Suppressor macrophage treated with lipopolysaccharide for 4 hours (primary cell): ENCODE results near the gene LIPE.
A peak's percentile ranks its signal among the peaks of the same experiment; 100 is the strongest.

Experiments
- DNase-seq: peaks from one replicate; pipeline ENCODE4 v3.0.0-alpha.2; 2020

Gene LIPE

GRCh38 chr19:42378225-42379215, 48.7 kb downstream of the LIPE start:
- DNase-seq: no peak

GRCh38 chr19:42376177-42376555, 51.0 kb downstream of the LIPE start:
- no peak for DNase-seq

GRCh38 chr19:42375415-42376176, 51.6 kb downstream of the LIPE start:
- DNase-seq: no peak

GRCh38 chr19:42374826-42375376, 52.3 kb downstream of the LIPE start:
- DNase-seq: no peak

- DNase-seq: no peak
Measured at GRCh38 chr19:42370626-42371175, 56.5 kb downstream of the LIPE start.

- no peak for DNase-seq
Measured at GRCh38 chr19:42370068-42370520, 57.1 kb downstream of the LIPE start.

GRCh38 chr19:42369433-42370067, 57.6 kb downstream of the LIPE start:
- no peak for DNase-seq

- no peak for DNase-seq
Measured at GRCh38 chr19:42368765-42369164, 58.4 kb downstream of the LIPE start.

GRCh38 chr19:42368360-42368759, 58.8 kb downstream of the LIPE start:
- DNase-seq: no peak

- DNase-seq: no peak
Measured at GRCh38 chr19:42367929-42368328, 59.3 kb downstream of the LIPE start.

- DNase-seq: no peak
Measured at GRCh38 chr19:42366673-42367072, 60.5 kb downstream of the LIPE start.

- DNase-seq: peak; percentile 48
Measured at GRCh38 chr19:42363614-42364346, 63.4 kb downstream of the LIPE start.

GRCh38 chr19:42362891-42363440, 64.2 kb downstream of the LIPE start:
- DNase-seq: no peak

- no peak for DNase-seq
Measured at GRCh38 chr19:42362342-42362741, 64.8 kb downstream of the LIPE start.

- DNase-seq: no peak
Measured at GRCh38 chr19:42361545-42361910, 65.7 kb downstream of the LIPE start.

- no peak for DNase-seq
Measured at GRCh38 chr19:42360787-42361544, 66.2 kb downstream of the LIPE start.

GRCh38 chr19:42357290-42357689, 69.9 kb downstream of the LIPE start:
- DNase-seq: no peak

GRCh38 chr19:42356686-42357085, 70.5 kb downstream of the LIPE start:
- no peak for DNase-seq

GRCh38 chr19:42355896-42356295, 71.3 kb downstream of the LIPE start:
- DNase-seq: no peak

- DNase-seq: no peak
Measured at GRCh38 chr19:42353341-42354015, 73.7 kb downstream of the LIPE start.
